WTC11 (cell line): Measurements from ENCODE around the gene ARHGAP10. TPM values are rescaled to one million over a fixed set of nuclear protein-coding genes. Genes with fewer than 3 reads are reported as not detected.

ENCODE experiments used
- ATAC-seq: fragments of 200-7000 bp; cut with Tn5 transposase; 2 replicates; pipeline ENCODE4 v1.10.0; 2021; ENCODE audit warnings: mild to moderate bottlenecking, moderate library complexity
- CTCF ChIA-PET: fragments of 300-600 bp; sonication (Branson Sonifier 250); formaldehyde crosslinking; loops from one replicate; lab custom pipeline; 2021; ENCODE audit warnings: antibody characterized with exemption; lab: Charles Lee
- POLR2A ChIA-PET: fragments of 350-600 bp; sonication (Branson Sonifier 250); formaldehyde crosslinking; loops from one replicate; lab custom pipeline; 2021; ENCODE audit warnings: antibody characterized with exemption; lab: Charles Lee
- DNase-seq: peaks from one replicate; pipeline ENCODE4 v3.0.0; 2021; ENCODE audit warnings: low spot score
- H3K27ac Mint-ChIP-seq: 2 replicates; pipeline ENCODE4 v1.8.0; 2021; ENCODE audit warnings: mixed read lengths
- H3K27me3 Mint-ChIP-seq: 2 replicates; pipeline ENCODE4 v1.8.0; 2021; ENCODE audit warnings: low read depth, mild to moderate bottlenecking, moderate library complexity, mixed read lengths
- H3K36me3 Mint-ChIP-seq: 2 replicates; pipeline ENCODE4 v1.8.0; 2021; ENCODE audit warnings: mixed read lengths
- H3K4me1 Mint-ChIP-seq: 2 replicates; pipeline ENCODE4 v1.8.0; 2022; ENCODE audit warnings: mixed read lengths
- H3K4me3 Mint-ChIP-seq: 2 replicates; pipeline ENCODE4 v1.8.0; 2021; ENCODE audit warnings: mild to moderate bottlenecking, moderate library complexity, mixed read lengths
- H3K9me3 Mint-ChIP-seq: 2 replicates; pipeline ENCODE4 v1.8.0; 2021; ENCODE audit warnings: mixed read lengths
- CDX4 ChIP-seq: fragments of 250-450 bp; sonication (Bioruptor Pico); IDR thresholded peaks from 2 replicates; pipeline ENCODE4 v1.9.0; 2021; ENCODE audit warnings: moderate library complexity, mild to moderate bottlenecking, inconsistent platforms, borderline replicate concordance
- E2F5 ChIP-seq: sonication (generic); formaldehyde crosslinking; IDR thresholded peaks from 2 replicates; pipeline ENCODE4 v1.8.1; 2022; ENCODE audit warnings: mild to moderate bottlenecking, moderate library complexity, missing genetic modification reagents
- ELF4 ChIP-seq: sonication (generic); formaldehyde crosslinking; IDR thresholded peaks from 2 replicates; pipeline ENCODE4 v1.8.1; 2022; ENCODE audit warnings: low read depth, mild to moderate bottlenecking, moderate library complexity, missing genetic modification reagents
- ETV6 ChIP-seq: sonication (generic); formaldehyde crosslinking; IDR thresholded peaks from 2 replicates; pipeline ENCODE4 v1.8.1; 2022; ENCODE audit warnings: mild to moderate bottlenecking, missing genetic modification reagents
- IRF1 ChIP-seq: sonication (generic); formaldehyde crosslinking; IDR thresholded peaks from 2 replicates; pipeline ENCODE4 v1.8.0; 2023; ENCODE audit warnings: missing genetic modification reagents
- KAT7 ChIP-seq: sonication (generic); formaldehyde crosslinking; IDR thresholded peaks from 2 replicates; pipeline ENCODE4 v1.8.1; 2023; ENCODE audit warnings: missing genetic modification reagents, mild to moderate bottlenecking, borderline replicate concordance
- MXD4 ChIP-seq: fragments of 250-450 bp; sonication (Bioruptor Pico); IDR thresholded peaks from 2 replicates; pipeline ENCODE4 v1.8.0; 2021; ENCODE audit warnings: mild to moderate bottlenecking, moderate library complexity, borderline replicate concordance
- NFATC4 ChIP-seq: fragments of 250-450 bp; sonication (Bioruptor Pico); IDR thresholded peaks from 2 replicates; pipeline ENCODE4 v1.9.0; 2021; ENCODE audit warnings: mild to moderate bottlenecking
- NFYB ChIP-seq: sonication (generic); formaldehyde crosslinking; conservative IDR thresholded peaks from 2 replicates; pipeline ENCODE4 v1.8.0; 2022; ENCODE audit warnings: low read depth, missing genetic modification reagents
- NR1H2 ChIP-seq: sonication (generic); formaldehyde crosslinking; IDR thresholded peaks from 2 replicates; pipeline ENCODE4 v1.9.0; 2021; ENCODE audit warnings: mild to moderate bottlenecking, moderate library complexity, missing genetic modification reagents
- OVOL2 ChIP-seq: fragments of 250-450 bp; sonication (Bioruptor Pico); IDR thresholded peaks from 2 replicates; pipeline ENCODE4 v1.9.0; 2021; ENCODE audit warnings: mild to moderate bottlenecking, borderline replicate concordance
- PREB ChIP-seq: sonication (generic); formaldehyde crosslinking; IDR thresholded peaks from 2 replicates; pipeline ENCODE4 v1.8.1; 2022; ENCODE audit warnings: mild to moderate bottlenecking, missing genetic modification reagents, moderate library complexity, borderline replicate concordance
- PRRX2 ChIP-seq: fragments of 250-450 bp; sonication (Bioruptor Pico); IDR thresholded peaks from 2 replicates; pipeline ENCODE4 v1.8.0; 2021; ENCODE audit warnings: mild to moderate bottlenecking
- RELA ChIP-seq: sonication (generic); formaldehyde crosslinking; IDR thresholded peaks from 2 replicates; pipeline ENCODE4 v1.8.1; 2022; ENCODE audit warnings: missing genetic modification reagents, mild to moderate bottlenecking, borderline replicate concordance
- RORB ChIP-seq: fragments of 250-450 bp; sonication (Bioruptor Pico); IDR thresholded peaks from 2 replicates; pipeline ENCODE4 v1.9.0; 2021; ENCODE audit warnings: mild to moderate bottlenecking
- SMAD4 ChIP-seq: sonication (generic); formaldehyde crosslinking; IDR thresholded peaks from 2 replicates; pipeline ENCODE4 v1.8.0; 2022; ENCODE audit warnings: mild to moderate bottlenecking, missing genetic modification reagents
- STAT6 ChIP-seq: sonication (generic); formaldehyde crosslinking; conservative IDR thresholded peaks from 2 replicates; pipeline ENCODE4 v1.8.1; 2023; ENCODE audit warnings: mild to moderate bottlenecking, low read depth, missing genetic modification reagents, moderate library complexity
- USF1 ChIP-seq: sonication (generic); formaldehyde crosslinking; IDR thresholded peaks from 2 replicates; pipeline ENCODE4 v1.8.0; 2022; ENCODE audit warnings: mild to moderate bottlenecking, missing genetic modification reagents
- USF2 ChIP-seq: sonication (generic); formaldehyde crosslinking; IDR thresholded peaks from 2 replicates; pipeline ENCODE4 v1.8.1; 2023; ENCODE audit warnings: mild to moderate bottlenecking, missing genetic modification reagents, moderate library complexity
- ZNF263 ChIP-seq: sonication (generic); formaldehyde crosslinking; IDR thresholded peaks from 2 replicates; pipeline ENCODE4 v1.8.1; 2022; ENCODE audit warnings: low read depth, mild to moderate bottlenecking, moderate library complexity, missing genetic modification reagents
- ZNF416 ChIP-seq: fragments of 250-450 bp; sonication (Bioruptor Pico); IDR thresholded peaks from 2 replicates; pipeline ENCODE4 v1.9.0; 2021; ENCODE audit warnings: mild to moderate bottlenecking, inconsistent platforms
- total RNA-seq: library from RNA; stranded (reverse); gene quantifications from 3 replicates; pipeline ENCODE4 v1.2.3, GENCODE V29; 2021

ARHGAP10 gene
- total RNA-seq, 1 experiment from 2014 or later = 9.6 TPM

- TF ChIP-seq RORB (CRISPR knock-in tag) = no peak
- TF ChIP-seq NFYB (CRISPR knock-in tag) = no peak
- no peak for TF ChIP-seq E2F5
- TF ChIP-seq, all 79 proteins: peak for 0
Observed at GRCh38 chr4:147790412-147790811, 58.5 kb downstream of the ARHGAP10 start (continued).

- Mint-ChIP-seq H3K27me3 (no peaks in the 10 kb centered on the region), H3K27ac (no peak overlapping the region), H3K9me3 (no peaks in the 10 kb centered on the region), H3K4me1 (peaks cover 18% of the 10 kb centered on the region), H3K4me3 (no peak overlapping the region), H3K36me3 (no peaks in the 10 kb centered on the region)
- POLR2A ChIA-PET = interaction anchor here (0.6 kb wide), 2 partner anchors 133 to 775 kb away, joined by 3 read pairs; no protein-coding TSS in a partner anchor
- TF ChIP-seq PRRX2 (CRISPR knock-in tag) (no peak), NFATC4 (CRISPR knock-in tag) (no peak), RELA (CRISPR knock-in tag) (no peak), ELF4 (CRISPR knock-in tag) (no peak), CDX4 (CRISPR knock-in tag) (no peak), ETV6 (CRISPR knock-in tag) (no peak), MXD4 (CRISPR knock-in tag) (no peak), USF1 (CRISPR knock-in tag) (no peak), ZNF263 (CRISPR knock-in tag) (no peak), USF2 (CRISPR knock-in tag) (no peak)
- DNase-seq = no peak
- CTCF ChIA-PET = no interaction called here
- no peak for ATAC-seq
Observed at GRCh38 chr4:147791341-147791740, 59.5 kb downstream of the ARHGAP10 start.

- Mint-ChIP-seq H3K4me3 (no peak overlapping the region), H3K27ac (peak overlapping the region; percentile 44), H3K36me3 (no peaks in the 10 kb centered on the region), H3K4me1 (peaks cover 16% of the 10 kb centered on the region), H3K27me3 (no peaks in the 10 kb centered on the region), H3K9me3 (no peaks in the 10 kb centered on the region)
- ATAC-seq (no peak), DNase-seq (no peak)
- ChIA-PET CTCF (no interaction called here), POLR2A (no interaction called here)
- TF ChIP-seq RORB (CRISPR knock-in tag) (no peak), ELF4 (CRISPR knock-in tag) (no peak), SMAD4 (CRISPR knock-in tag) (no peak), IRF1 (CRISPR knock-in tag) (no peak), CDX4 (CRISPR knock-in tag) (no peak), NR1H2 (CRISPR knock-in tag) (no peak), KAT7 (CRISPR knock-in tag) (no peak), PREB (CRISPR knock-in tag) (no peak), OVOL2 (CRISPR knock-in tag) (no peak), STAT6 (CRISPR knock-in tag) (no peak), USF2 (CRISPR knock-in tag) (no peak), ZNF416 (CRISPR knock-in tag) (no peak)
Observed at GRCh38 chr4:147791865-147792264, 60.0 kb downstream of the ARHGAP10 start.
